ENCODE data around the gene ADAM23.

GRCh38 chr2:206556357-206556949 lies 113.1 kb downstream of the ADAM23 start:
- TF ChIP-seq, protein P1, sequence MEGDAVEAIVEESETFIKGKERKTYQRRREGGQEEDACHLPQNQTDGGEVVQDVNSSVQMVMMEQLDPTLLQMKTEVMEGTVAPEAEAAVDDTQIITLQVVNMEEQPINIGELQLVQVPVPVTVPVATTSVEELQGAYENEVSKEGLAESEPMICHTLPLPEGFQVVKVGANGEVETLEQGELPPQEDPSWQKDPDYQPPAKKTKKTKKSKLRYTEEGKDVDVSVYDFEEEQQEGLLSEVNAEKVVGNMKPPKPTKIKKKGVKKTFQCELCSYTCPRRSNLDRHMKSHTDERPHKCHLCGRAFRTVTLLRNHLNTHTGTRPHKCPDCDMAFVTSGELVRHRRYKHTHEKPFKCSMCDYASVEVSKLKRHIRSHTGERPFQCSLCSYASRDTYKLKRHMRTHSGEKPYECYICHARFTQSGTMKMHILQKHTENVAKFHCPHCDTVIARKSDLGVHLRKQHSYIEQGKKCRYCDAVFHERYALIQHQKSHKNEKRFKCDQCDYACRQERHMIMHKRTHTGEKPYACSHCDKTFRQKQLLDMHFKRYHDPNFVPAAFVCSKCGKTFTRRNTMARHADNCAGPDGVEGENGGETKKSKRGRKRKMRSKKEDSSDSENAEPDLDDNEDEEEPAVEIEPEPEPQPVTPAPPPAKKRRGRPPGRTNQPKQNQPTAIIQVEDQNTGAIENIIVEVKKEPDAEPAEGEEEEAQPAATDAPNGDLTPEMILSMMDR (IDR thresholded peaks at IDR 0.05; ENCODE audit: poor library complexity), result peak; percentile 61
- TF ChIP-seq EZH2 (IDR thresholded peaks at IDR 0.05; ENCODE audit: borderline replicate concordance), result no peak
